ENCODE data around the gene ATXN7.

- no peak for TF ChIP-seq CTCF (IDR thresholded peaks at IDR 0.05 in 2 of 3, conservative IDR thresholded peaks at IDR 0.05 in 1 of 3; ENCODE audit: control insufficient read depth in 2 of 3, extremely low read depth in 1 of 3, insufficient read depth in 1 of 3, low read depth in 3 of 3, low read length in 3 of 3)
- no peak for TF ChIP-seq TCF12 (IDR thresholded peaks at IDR 0.05; ENCODE audit: low read depth, low read length)
- TF ChIP-seq POLR2A (IDR thresholded peaks at IDR 0.05; ENCODE audit: low read depth, low read length) = no peak
- TF ChIP-seq FOS (IDR thresholded peaks at IDR 0.05; ENCODE audit: borderline replicate concordance, extremely low read depth, insufficient read length) = no peak
- TF ChIP-seq EZH2 (IDR thresholded peaks at IDR 0.05; ENCODE audit: borderline replicate concordance, control insufficient read depth, low read depth, low read length) = no peak
- TF ChIP-seq IKZF1 (conservative IDR thresholded peaks at IDR 0.05) = no peak
- TF ChIP-seq SKIL (IDR thresholded peaks at IDR 0.05; ENCODE audit: low read depth, poor library complexity, severe bottlenecking) = no peak
- TF ChIP-seq JUND (IDR thresholded peaks at IDR 0.05; ENCODE audit: low read depth, low read length) = no peak
- TF ChIP-seq HDAC6 (IDR thresholded peaks at IDR 0.05; ENCODE audit: unreplicated experiment) = no peak
- TF ChIP-seq USF1 (IDR thresholded peaks at IDR 0.05; ENCODE audit: borderline replicate concordance, extremely low read length, insufficient read depth, low read depth, low read length) = no peak
- no peak for TF ChIP-seq LARP7 (IDR thresholded peaks at IDR 0.05)
Measured at GRCh38 chr3:63875510-63875909, 11.8 kb downstream of the ATXN7 start.

All from GM12878 (cell line).